Bronchial epithelial cell (primary cell): Measurements from ENCODE around the gene TMEM255A. TPM values are rescaled to one million over a fixed set of nuclear protein-coding genes. Genes with fewer than 3 reads are reported as not detected.
A peak's percentile ranks its signal among the peaks of the same experiment; 100 is the strongest.
"Not testable (repeated sequence)": the region's sequence is repeated elsewhere in the genome, so short reads cannot be mapped to it uniquely, and the experiment has no call there.

ENCODE experiments used
- DNase-seq: peaks from one replicate; pipeline ENCODE4 v3.0.0-alpha.2; 2010; ENCODE audit warnings: low read depth
- FAIRE-seq: peaks from 2 replicates; lab custom pipeline; 2011; peaks lifted over from hg19 to GRCh38; lab: Jason Lieb, UNC
- H3K27me3 ChIP-seq: 2 replicates; pipeline ENCODE4 v1.5.1; 2011; ENCODE audit warnings: low read length; ENCODE audit not compliant: control insufficient read depth, insufficient read depth
- H3K36me3 ChIP-seq: 2 replicates; pipeline ENCODE4 v1.5.1; 2011; ENCODE audit warnings: low read length; ENCODE audit not compliant: control insufficient read depth, insufficient read depth
- H3K4me3 ChIP-seq: 2 replicates; pipeline ENCODE4 v1.5.1; 2011; ENCODE audit warnings: mild to moderate bottlenecking, low read depth, low read length, control low read depth
- CTCF ChIP-seq: IDR thresholded peaks from 2 replicates; pipeline ENCODE4 v1.5.1; 2011; ENCODE audit warnings: mild to moderate bottlenecking, moderate library complexity, low read length, control low read depth, inconsistent platforms; ENCODE audit not compliant: insufficient read depth, severe bottlenecking
- total RNA-seq: library from RNA; depleted of rRNA; stranded (reverse); fragments of >200 nt; gene quantifications from 2 replicates; pipeline ENCODE4 v1.2.1, GENCODE V29; 2014

The TMEM255A gene
- not detected in 2 replicates for total RNA-seq

GRCh38 chrX:120310861-120311726 lies at the start of gene TMEM255A:
Gene TMEM255A (minus strand): TSS chrX:120311461. CDS start chrX:120311309, 152 bp downstream.
- FAIRE-seq (no peak), DNase-seq (no peak)
- Histone ChIP-seq H3K4me3 (peak within 1 kb of the TSS; percentile 33), H3K36me3 (no peaks in the 10 kb centered on the region), H3K27me3 (no peaks in the 10 kb centered on the region)
- no peak for TF ChIP-seq CTCF

GRCh38 chrX:120358737-120359456 lies 47.6 kb upstream of the TMEM255A start:
- no peaks in the 10 kb centered on the region for H3K36me3 ChIP-seq
- DNase-seq, result peak; percentile 59
- FAIRE-seq, result no peak

GRCh38 chrX:120357186-120357585 lies 45.9 kb upstream of the TMEM255A start:
- DNase-seq, result no peak
- TF ChIP-seq CTCF, result no peak
- Histone ChIP-seq H3K4me3 (no peak overlapping the region), H3K36me3 (no peaks in the 10 kb centered on the region), H3K27me3 (no peaks in the 10 kb centered on the region)
- FAIRE-seq, result peak; percentile 7

More at GRCh38 chrX:120358737-120359456, 47.6 kb upstream of the TMEM255A start:
- no peak for TF ChIP-seq CTCF
- H3K4me3 ChIP-seq, result no peak overlapping the region
- no peaks in the 10 kb centered on the region for H3K27me3 ChIP-seq

- no peak for DNase-seq
- no peak for FAIRE-seq
- TF ChIP-seq CTCF, result no peak
- H3K27me3 ChIP-seq, result no peaks in the 10 kb centered on the region
- H3K36me3 ChIP-seq, result no peaks in the 10 kb centered on the region
- H3K4me3 ChIP-seq, result no peak overlapping the region
Observed at GRCh38 chrX:120356084-120356483, 44.8 kb upstream of the TMEM255A start.

GRCh38 chrX:120350450-120351138 lies 39.3 kb upstream of the TMEM255A start:
- no peak for DNase-seq
- no peaks in the 10 kb centered on the region for H3K27me3 ChIP-seq
- no peak for TF ChIP-seq CTCF
- no peak for FAIRE-seq
- no peak overlapping the region for H3K4me3 ChIP-seq
- no peaks in the 10 kb centered on the region for H3K36me3 ChIP-seq

GRCh38 chrX:120344566-120344965 lies 33.3 kb upstream of the TMEM255A start:
- H3K27me3 ChIP-seq, H3K4me3 ChIP-seq, H3K36me3 ChIP-seq, FAIRE-seq, DNase-seq: not testable (repeated sequence)
